Epithelial cell of esophagus (primary cell): Measurements from ENCODE around the gene FBXL15.

Experiments used
- DNase-seq: peaks from one replicate; pipeline ENCODE4 v3.0.0; 2010; ENCODE audit warnings: low read depth
- H3K4me3 ChIP-seq: 2 replicates; pipeline ENCODE4 v1.5.1; 2011; ENCODE audit warnings: mild to moderate bottlenecking, low read length, control low read depth
- CTCF ChIP-seq: IDR thresholded peaks from 2 replicates; pipeline ENCODE4 v1.5.1; 2011; ENCODE audit warnings: low read depth, mild to moderate bottlenecking, low read length, control low read depth, inconsistent platforms; ENCODE audit not compliant: insufficient read depth; ENCODE audit errors: missing control alignments

FBXL15 gene

GRCh38 chr10:102419269-102420180 is 1.1 kb upstream of the FBXL15 start:
- TF ChIP-seq CTCF = no peak
- DNase-seq = no peak
- H3K4me3 ChIP-seq = peak overlapping the region; percentile 89

- DNase-seq = no peak
- TF ChIP-seq CTCF = no peak
- peak overlapping the region; percentile 89 for H3K4me3 ChIP-seq
Measured at GRCh38 chr10:102420181-102420713, 389 bp upstream of the FBXL15 start.

GRCh38 chr10:102421507-102421756 is 796 bp downstream of the FBXL15 start:
- no peak for TF ChIP-seq CTCF
- peak overlapping the region; percentile 89 for H3K4me3 ChIP-seq
- no peak for DNase-seq

GRCh38 chr10:102421757-102422512 is 1.3 kb downstream of the FBXL15 start:
- TF ChIP-seq CTCF = no peak
- peak overlapping the region; percentile 89 for H3K4me3 ChIP-seq

GRCh38 chr10:102422545-102423129 is 2.0 kb downstream of the FBXL15 start:
- peak; percentile 76 for DNase-seq
- peak; percentile 77 for TF ChIP-seq CTCF
- peak overlapping the region; percentile 89 for H3K4me3 ChIP-seq

More at GRCh38 chr10:102421757-102422512, 1.3 kb downstream of the FBXL15 start:
- peak; percentile 49 for DNase-seq

- DNase-seq = no peak
- no peak for TF ChIP-seq CTCF
- H3K4me3 ChIP-seq = no peak overlapping the region
Measured at GRCh38 chr10:102423372-102423968, 2.8 kb downstream of the FBXL15 start.
